Activated CD4-positive, alpha-beta T cell treated with anti-CD3 and anti-CD28 coated beads for 36 hours (primary cell): ENCODE measurements around the gene ANKRD35. TPM values are rescaled to one million over a fixed set of nuclear protein-coding genes. Genes with fewer than 3 reads are reported as not detected.

ENCODE experiments used
- ATAC-seq: fragments of 200-7000 bp; cut with Tn5 transposase; one replicate; pipeline ENCODE4 v1.10.0; 2021; ENCODE audit warnings: mild to moderate bottlenecking, moderate library complexity
- CTCF ChIA-PET: fragments of 350-600 bp; sonication (Branson Sonifier 250); formaldehyde crosslinking; loops from one replicate; lab custom pipeline; 2021; ENCODE audit warnings: antibody characterized with exemption; lab: Charles Lee
- POLR2A ChIA-PET: fragments of 350-600 bp; sonication (Branson Sonifier 250); formaldehyde crosslinking; loops from one replicate; lab custom pipeline; 2021; ENCODE audit warnings: antibody characterized with exemption, inconsistent platforms; lab: Charles Lee
- DNase-seq: peaks from one replicate; pipeline ENCODE4 v3.0.0-alpha.2; 2020
- H3K27ac Mint-ChIP-seq: one replicate; pipeline ENCODE4 v1.8.0; 2021; ENCODE audit warnings: mixed read lengths
- H3K27me3 Mint-ChIP-seq: one replicate; pipeline ENCODE4 v1.8.0; 2021; ENCODE audit warnings: mixed read lengths
- H3K36me3 Mint-ChIP-seq: one replicate; pipeline ENCODE4 v1.8.0; 2021; ENCODE audit warnings: low read depth, mixed read lengths
- H3K4me1 Mint-ChIP-seq: one replicate; pipeline ENCODE4 v1.8.0; 2021; ENCODE audit warnings: mixed read lengths
- H3K4me3 Mint-ChIP-seq: one replicate; pipeline ENCODE4 v1.8.0; 2021; ENCODE audit warnings: mild to moderate bottlenecking, moderate library complexity, mixed read lengths
- H3K9me3 Mint-ChIP-seq: one replicate; pipeline ENCODE4 v1.8.0; 2021; ENCODE audit warnings: low read depth, mixed read lengths
- intact Hi-C, 2 experiments: fragments of 100-400 bp; cut with DNase I in 1 of 2; cut with micrococcal nuclease in 1 of 2; formaldehyde crosslinking; loops; one replicate each; pipeline versions ENCODE4 v1.14.2 to v1.15.1; 2022 to 2024; cut with DNase I, micrococcal nuclease
- total RNA-seq, 2 experiments: library from RNA; stranded (reverse); gene quantifications; one replicate each; pipeline ENCODE4 v1.2.3, GENCODE V29; 2021

The ANKRD35 gene
- total RNA-seq, 2 experiments from 2014 or later, result 0.30 to 0.55 TPM

- ATAC-seq, result peak; percentile 86
- CTCF ChIA-PET, result interaction anchor here (0.6 to 11.5 kb wide), 24 partner anchors 9 to 180 kb away, joined by 3 to 168 read pairs (median 4); partner anchors contain the start of genes ANKRD34A, ANKRD35, LIX1L and NUDT17
- Mint-ChIP-seq H3K9me3 (no peaks in the 10 kb centered on the region), H3K27me3 (no peaks in the 10 kb centered on the region), H3K36me3 (peaks cover 6% of the 10 kb centered on the region), H3K4me1 (peaks cover 12% of the 10 kb centered on the region), H3K27ac (peak within 1 kb of the TSS; percentile 79), H3K4me3 (peak within 1 kb of the TSS; percentile 90)
- POLR2A ChIA-PET, result interaction anchor here (0.6 to 2.1 kb wide), 18 partner anchors 13 to 193 kb away, joined by 3 to 21 read pairs (median 4); partner anchors contain the start of genes ANKRD34A, ANKRD35, NUDT17 and PEX11B
- DNase-seq, result peak; percentile 93
- intact Hi-C loops, result loop anchor here (1.0 to 2.0 kb wide), 11 partner anchors 13 to 176 kb away; partner anchors contain the start of genes ANKRD34A (in 2 of the 2), ANKRD35 (in 2 of the 2), PEX11B (in 2 of the 2) and POLR3GL (in 2 of the 2)
Measured at GRCh38 chr1:145858901-145859490, 26.7 kb downstream of the ANKRD35 start, which contains the start of gene PIAS3. PIAS3 (minus strand) TSS chr1:145859081; CDS start chr1:145858990, 91 bp downstream.

DNA sequence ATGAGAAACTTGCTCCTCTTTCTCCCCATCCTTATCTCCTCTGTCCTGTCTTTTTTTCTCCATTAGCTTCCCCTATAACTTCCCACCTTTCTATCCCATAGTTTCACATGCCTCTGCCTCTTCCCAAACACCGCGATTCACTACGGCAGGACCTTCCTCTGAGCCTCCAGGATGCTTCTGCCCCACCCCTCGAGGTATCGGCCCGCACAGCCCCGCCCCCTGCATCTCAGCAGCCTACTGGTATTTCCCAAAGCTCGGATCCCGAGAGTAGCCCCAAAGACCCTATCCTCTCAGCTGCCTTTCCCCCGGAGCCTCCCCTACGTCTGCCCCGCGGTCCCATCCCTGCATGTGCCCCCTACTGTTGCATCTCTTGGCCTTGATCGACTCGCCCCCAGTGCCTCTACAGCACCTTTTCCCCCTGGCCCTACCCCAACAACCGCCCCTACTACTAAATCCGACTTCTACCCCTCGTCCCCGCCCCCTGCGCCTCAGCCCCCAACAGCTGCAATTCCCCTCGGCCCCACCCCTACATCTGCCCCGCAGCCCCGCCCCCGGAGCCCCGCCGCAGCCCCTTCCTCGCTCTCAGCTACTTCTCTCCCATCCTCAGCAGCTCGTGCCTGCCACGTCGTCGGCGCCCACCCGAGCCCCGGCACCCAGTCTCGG, 27.3 kb downstream of the ANKRD35 start:
- Mint-ChIP-seq H3K27me3 (no peaks in the 10 kb centered on the region), H3K4me1 (peaks cover 12% of the 10 kb centered on the region), H3K4me3 (peak overlapping the region; percentile 90), H3K36me3 (peaks cover 6% of the 10 kb centered on the region), H3K9me3 (no peaks in the 10 kb centered on the region), H3K27ac (peak overlapping the region; percentile 61)
- intact Hi-C loops, result loop anchor here (1.0 to 2.0 kb wide), 4 partner anchors 14 to 98 kb away; partner anchors contain the start of gene RBM8A (in 2 of the 2)
- CTCF ChIA-PET, result interaction anchor here (1.0 to 11.5 kb wide), 16 partner anchors 11 to 181 kb away, joined by 3 to 168 read pairs (median 4); partner anchors contain the start of genes ANKRD34A, NUDT17, POLR3GL and TXNIP
- peak; percentile 19 for ATAC-seq
- peak; percentile 69 for DNase-seq
- POLR2A ChIA-PET, result interaction anchor here (0.6 to 2.1 kb wide), 13 partner anchors 12 to 194 kb away, joined by 3 to 21 read pairs (median 6); partner anchors contain the start of genes ANKRD34A, ANKRD35, NUDT17 and PEX11B

GRCh38 chr1:145857170-145857569, 28.5 kb downstream of the ANKRD35 start:
- no peak for ATAC-seq
- intact Hi-C loops, result no loop called here
- H3K27me3 Mint-ChIP-seq, result no peaks in the 10 kb centered on the region

DNA sequence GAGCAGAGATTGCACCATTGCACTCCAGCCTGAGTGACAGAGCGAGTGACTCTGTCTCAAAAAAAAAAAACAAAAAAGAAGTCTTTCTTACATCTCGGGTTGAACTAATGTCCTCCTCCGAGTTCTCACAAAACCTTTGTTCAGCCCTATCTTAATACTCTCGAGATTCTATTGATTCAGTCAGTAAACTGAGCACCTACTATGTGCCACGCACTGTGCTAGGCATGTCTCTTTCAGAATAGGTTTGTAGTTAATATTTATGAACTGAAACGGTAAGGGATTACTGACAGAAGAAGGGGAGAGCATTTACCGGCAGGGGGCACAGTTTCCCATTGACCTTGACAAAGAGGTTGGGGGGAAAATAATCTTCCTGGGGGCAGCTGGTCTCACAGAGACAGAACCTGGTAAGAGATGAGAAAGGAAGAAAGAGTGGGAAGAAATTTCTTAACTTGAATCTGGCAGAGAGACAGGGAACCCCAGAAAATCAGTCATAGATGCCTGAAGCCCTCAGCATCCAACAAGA, 30.2 kb downstream of the ANKRD35 start:
- intact Hi-C loops, result no loop called here
- POLR2A ChIA-PET, result no interaction called here
- no peak overlapping the region for H3K27ac Mint-ChIP-seq

More at GRCh38 chr1:145857170-145857569, 28.5 kb downstream of the ANKRD35 start:
- Mint-ChIP-seq H3K27ac (no peak overlapping the region), H3K4me3 (no peak overlapping the region), H3K9me3 (no peaks in the 10 kb centered on the region), H3K4me1 (peaks cover 12% of the 10 kb centered on the region), H3K36me3 (peaks cover 6% of the 10 kb centered on the region)
- CTCF ChIA-PET, result interaction anchor here (1.0 to 11.5 kb wide), 3 partner anchors 11 to 31 kb away, joined by 3 to 168 read pairs (median 4); partner anchors contain the start of genes ANKRD35 and NUDT17
- POLR2A ChIA-PET, result interaction anchor here (0.6 to 0.9 kb wide), 2 partner anchors 122 to 260 kb away, joined by 3 to 7 read pairs; no protein-coding TSS in a partner anchor
- DNase-seq, result no peak

GRCh38 chr1:145849356-145850160, 36.1 kb downstream of the ANKRD35 start:
- Mint-ChIP-seq H3K4me3 (no peak overlapping the region), H3K36me3 (peaks cover 15% of the 10 kb centered on the region), H3K27ac (no peak overlapping the region), H3K27me3 (no peaks in the 10 kb centered on the region), H3K9me3 (no peaks in the 10 kb centered on the region), H3K4me1 (peaks cover 7% of the 10 kb centered on the region)
- ATAC-seq (no peak), DNase-seq (peak; percentile 23)
- intact Hi-C loops, result loop anchor here in 1 of 2 experiments (5.0 kb wide), 2 partner anchors 43 to 63 kb away; partner anchors contain the start of gene ITGA10
- CTCF ChIA-PET, result interaction anchor here (0.8 to 7.2 kb wide), 9 partner anchors 10 to 159 kb away, joined by 3 to 168 read pairs (median 5); partner anchors contain the start of genes PIAS3, POLR3C and RNF115
- POLR2A ChIA-PET, result no interaction called here

More for the DNA sequence above, 30.2 kb downstream of the ANKRD35 start:
- H3K27me3 Mint-ChIP-seq, result no peaks in the 10 kb centered on the region
- DNase-seq (no peak), ATAC-seq (no peak)
- peaks cover 12% of the 10 kb centered on the region for H3K4me1 Mint-ChIP-seq
- H3K36me3 Mint-ChIP-seq, result peaks cover 13% of the 10 kb centered on the region
- CTCF ChIA-PET, result interaction anchor here (0.6 to 11.5 kb wide), 3 partner anchors 9 to 158 kb away, joined by 4 to 168 read pairs (median 4); partner anchors contain the start of gene NUDT17
- no peak overlapping the region for H3K4me3 Mint-ChIP-seq
- no peaks in the 10 kb centered on the region for H3K9me3 Mint-ChIP-seq

GRCh38 chr1:145847827-145848226, 37.8 kb downstream of the ANKRD35 start:
- DNase-seq (peak; percentile 22), ATAC-seq (no peak)
- H3K27ac Mint-ChIP-seq, result peak overlapping the region; percentile 30
- no peaks in the 10 kb centered on the region for H3K9me3 Mint-ChIP-seq
- ChIA-PET CTCF (interaction anchor here (0.5 to 7.2 kb wide), 13 partner anchors 11 to 173 kb away, joined by 3 to 168 read pairs (median 4); partner anchors contain the start of genes PIAS3, POLR3C and RNF115), POLR2A (interaction anchor here (4.5 kb wide), 1 partner anchor 11 kb away, joined by 21 read pairs; the partner anchor contains the start of gene PIAS3)
- peaks cover 7% of the 10 kb centered on the region for H3K4me1 Mint-ChIP-seq
- no peak overlapping the region for H3K4me3 Mint-ChIP-seq
- intact Hi-C loops, result loop anchor here in 1 of 2 experiments (5.0 kb wide), 2 partner anchors 44 to 64 kb away; partner anchors contain the start of gene ITGA10
- peaks cover 15% of the 10 kb centered on the region for H3K36me3 Mint-ChIP-seq
- no peaks in the 10 kb centered on the region for H3K27me3 Mint-ChIP-seq

DNA sequence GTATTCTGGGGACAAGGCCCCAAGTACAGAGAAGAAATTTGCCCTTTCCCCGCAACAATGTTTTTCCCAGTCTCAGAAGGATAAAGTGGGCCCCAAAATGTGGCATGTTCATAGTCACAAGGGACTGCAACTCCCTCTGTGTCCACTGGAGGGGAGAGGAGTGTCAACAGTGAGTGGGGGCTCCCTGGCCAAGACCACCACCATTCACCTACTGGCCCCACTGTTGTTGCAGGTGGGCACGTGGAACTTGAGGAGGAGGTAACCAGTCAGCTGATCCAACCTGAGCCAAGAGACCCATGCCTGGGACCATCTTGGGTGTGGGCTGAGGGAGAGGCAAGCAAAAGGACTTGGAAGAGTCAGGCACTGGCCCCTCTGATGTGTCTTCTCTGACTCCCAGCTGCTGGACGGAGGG, 39.5 kb downstream of the ANKRD35 start:
- ChIA-PET CTCF (interaction anchor here (0.6 to 7.2 kb wide), 31 partner anchors 10 to 193 kb away, joined by 3 to 168 read pairs (median 6); partner anchors contain the start of genes ANKRD34A, ANKRD35, ITGA10 and PIAS3), POLR2A (interaction anchor here (1.1 to 4.5 kb wide), 2 partner anchors 13 to 172 kb away, joined by 3 to 21 read pairs; partner anchors contain the start of gene PIAS3)
- Mint-ChIP-seq H3K27me3 (no peaks in the 10 kb centered on the region), H3K4me1 (peaks cover 7% of the 10 kb centered on the region), H3K4me3 (no peak overlapping the region), H3K36me3 (peaks cover 20% of the 10 kb centered on the region), H3K9me3 (no peaks in the 10 kb centered on the region), H3K27ac (no peak overlapping the region)
- intact Hi-C loops, result loop anchor here in 1 of 2 experiments (5.0 kb wide), 2 partner anchors 46 to 66 kb away; partner anchors contain the start of gene ITGA10
- ATAC-seq, result peak; percentile 58
- DNase-seq, result peak; percentile 56

DNA sequence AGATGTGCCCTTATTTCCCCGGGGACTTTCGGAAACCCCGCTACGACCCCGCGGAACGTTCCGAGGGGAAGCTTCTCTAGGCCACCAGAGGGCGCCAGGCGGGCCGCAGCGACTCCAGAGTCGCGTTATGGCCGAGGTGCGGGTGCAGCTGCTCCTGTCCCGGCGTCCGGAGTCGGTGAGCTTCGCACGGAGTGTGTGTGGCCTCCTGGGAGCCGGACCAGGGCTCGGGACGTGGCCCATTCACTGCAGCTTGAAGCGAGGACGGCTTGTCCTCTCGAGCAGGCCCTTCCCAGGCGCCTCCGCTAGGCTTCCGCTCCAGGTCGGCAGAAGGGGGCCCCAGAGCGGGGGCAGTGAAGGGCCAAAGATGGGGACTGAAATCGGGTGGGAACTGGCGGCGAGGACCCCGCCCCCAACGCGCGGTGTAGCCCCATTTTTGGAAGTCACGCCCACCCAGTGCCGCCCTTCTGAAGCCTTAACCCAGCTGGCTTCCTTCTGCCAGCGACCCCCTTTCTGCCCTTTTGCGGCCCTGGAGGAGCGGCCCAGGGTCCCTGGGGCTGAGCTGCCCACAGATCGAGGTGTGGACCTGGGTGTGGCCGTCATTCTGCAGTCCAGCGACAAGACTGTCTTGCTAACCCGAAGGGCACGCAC, 40.0 kb downstream of the ANKRD35 start, which contains the start of gene NUDT17:
Gene NUDT17, plus strand, starts transcription at position 117 of the 648 bp plus-strand sequence. Its CDS starts 11 bp downstream, at position 128.
- peak; percentile 75 for ATAC-seq
- intact Hi-C loops, result loop anchor here (1.0 to 5.0 kb wide), 8 partner anchors 14 to 168 kb away; partner anchors contain the start of genes ITGA10 (in 2 of the 2), ANKRD35 (in 1 of the 2) and PIAS3 (in 1 of the 2)

DNA sequence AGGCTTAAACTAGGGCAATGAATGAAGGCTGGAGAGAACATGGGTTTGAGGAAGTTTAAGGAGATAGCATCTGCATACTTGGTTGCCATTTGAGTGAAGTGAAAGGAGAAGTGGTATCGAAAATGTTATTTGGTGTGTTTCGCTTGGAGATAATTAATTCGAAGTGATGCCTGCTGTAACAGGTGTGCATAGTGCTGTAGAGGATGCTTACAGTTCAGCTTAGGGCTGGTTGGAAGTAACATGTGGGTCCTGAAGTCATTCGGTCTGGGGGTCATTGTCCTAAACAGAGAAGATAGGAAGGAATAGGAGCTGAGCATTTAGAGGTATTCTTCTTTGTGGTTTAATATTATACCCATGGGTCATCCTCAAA, 40.5 kb downstream of the ANKRD35 start:
- Mint-ChIP-seq H3K27me3 (no peaks in the 10 kb centered on the region), H3K36me3 (peaks cover 17% of the 10 kb centered on the region), H3K9me3 (no peaks in the 10 kb centered on the region), H3K27ac (no peak overlapping the region), H3K4me3 (no peak overlapping the region), H3K4me1 (peaks cover 7% of the 10 kb centered on the region)
- no peak for DNase-seq
- ATAC-seq, result peak; percentile 59
- POLR2A ChIA-PET, result interaction anchor here (0.6 to 4.5 kb wide), 8 partner anchors 14 to 190 kb away, joined by 3 to 21 read pairs (median 4); partner anchors contain the start of genes ANKRD34A, PIAS3, POLR3C and POLR3GL
- CTCF ChIA-PET, result interaction anchor here (0.6 to 7.2 kb wide), 43 partner anchors 10 to 204 kb away, joined by 3 to 168 read pairs (median 6); partner anchors contain the start of genes ANKRD34A, ANKRD35, ITGA10 and LIX1L
- intact Hi-C loops, result loop anchor here (1.0 to 5.0 kb wide), 8 partner anchors 14 to 168 kb away; partner anchors contain the start of genes ITGA10 (in 2 of the 2), ANKRD35 (in 1 of the 2) and PIAS3 (in 1 of the 2)

More for the DNA sequence above, 40.0 kb downstream of the ANKRD35 start, which contains the start of gene NUDT17:
- Mint-ChIP-seq H3K4me1 (peaks cover 7% of the 10 kb centered on the region), H3K36me3 (peaks cover 20% of the 10 kb centered on the region), H3K27ac (no peak within 1 kb of the TSS), H3K9me3 (no peaks in the 10 kb centered on the region), H3K27me3 (no peaks in the 10 kb centered on the region), H3K4me3 (no peak within 1 kb of the TSS)
- ChIA-PET CTCF (interaction anchor here (0.6 to 7.2 kb wide), 42 partner anchors 11 to 203 kb away, joined by 3 to 168 read pairs (median 6); partner anchors contain the start of genes ANKRD34A, ANKRD35, ITGA10 and LIX1L), POLR2A (interaction anchor here (0.6 to 4.5 kb wide), 8 partner anchors 14 to 190 kb away, joined by 3 to 21 read pairs (median 4); partner anchors contain the start of genes ANKRD34A, PIAS3, POLR3C and POLR3GL)
- peak; percentile 89 for DNase-seq
